Left lung (tissue), 10 donors: ENCODE measurements around the gene SLC23A3. TPM values are rescaled to one million over a fixed set of nuclear protein-coding genes. Genes with fewer than 3 reads are reported as not detected.
A peak's percentile ranks its signal among the peaks of the same experiment; 100 is the strongest.

ENCODE experiments used
- ATAC-seq: fragments of 200-7000 bp; cut with Tn5 transposase; one replicate; pipeline ENCODE4 v1.9.1; 2020; ENCODE audit warnings: moderate library complexity
- DNase-seq, 4 donors: peaks; one replicate each; pipeline ENCODE4 v3.0.0-alpha.2; 2013 to 2020
- H3K27ac ChIP-seq, 2 donors: fragments of 200-600 bp; sonication (generic) in 1 of 2; one replicate each; pipeline versions ENCODE4 v1.5.0 to v1.8.0; 2020 to 2021
- H3K27me3 ChIP-seq, 2 donors: fragments of 200-600 bp; sonication (generic) in 1 of 2; one replicate each; pipeline versions ENCODE4 v1.5.0 to v1.8.0; 2020 to 2021
- H3K36me3 ChIP-seq, 2 donors: fragments of 200-600 bp; sonication (generic) in 1 of 2; one replicate each; pipeline versions ENCODE4 v1.5.0 to v1.8.0; 2020 to 2021
- H3K4me1 ChIP-seq, 2 donors: fragments of 200-600 bp; one replicate each; pipeline ENCODE4 v1.8.0; 2021
- H3K4me3 ChIP-seq, 2 donors: fragments of 200-600 bp; sonication (generic) in 1 of 2; one replicate each; pipeline versions ENCODE4 v1.5.0 to v1.8.0; 2020 to 2021; ENCODE audit warnings: mild to moderate bottlenecking in 1 of 2
- H3K9me3 ChIP-seq, 2 donors: fragments of 200-600 bp; sonication (generic) in 1 of 2; one replicate each; pipeline versions ENCODE4 v1.5.0 to v1.8.0; 2020 to 2021
- CTCF ChIP-seq, 2 donors: fragments of 200-600 bp; sonication (generic) in 1 of 2; IDR thresholded peaks; one replicate each; pipeline versions ENCODE4 v1.5.0 to v1.8.0; 2021; ENCODE audit warnings: antibody characterized with exemption in 2 of 2
- intact Hi-C, 2 donors: fragments of 100-400 bp; cut with DNase I; formaldehyde crosslinking; loops; one replicate each; pipeline versions ENCODE4 v1.11.2 to v1.14.2; 2022
- polyA plus RNA-seq, 6 donors: library from polyadenylated mRNA; unstranded; fragments of 120-200 nt; gene quantifications; one replicate each; pipeline ENCODE4 v1.2.1, GENCODE V29; 2013; ENCODE audit not compliant: insufficient read length in 6 of 6
- total RNA-seq, 2 donors: library from RNA; stranded (reverse); fragmentation: NEBNext Ultra II Directional; extraction: Animal tissue kit (Norgen Biotek cat#: 25700); gene quantifications; one replicate each; pipeline ENCODE4 v1.2.1, GENCODE V29; 2021
- donor health status: DM: no; HTN: yes; CAD: no.
- donor health status: DM: no; HTN: no; CAD: no.

Gene SLC23A3
- total and polyA plus RNA-seq, 8 donors = 2.6 to 5.5 (median 4.3) TPM

GRCh38 chr2:219168526-219168925 is 1.3 kb downstream of the SLC23A3 start:
- ATAC-seq = no peak
- no peaks in the 10 kb centered on the region for H3K27me3 ChIP-seq
- peaks cover 0 to 11% of the 10 kb centered on the region in 2 donors for H3K4me1 ChIP-seq
- no peak for TF ChIP-seq CTCF (IDR thresholded peaks at IDR 0.05)
- no peak overlapping the region for H3K4me3 ChIP-seq
- DNase-seq = no peak
- intact Hi-C loops = loop anchor here in 1 of 2 donors (10.0 kb wide), 1 partner anchor 126 kb away; no protein-coding TSS in a partner anchor
- no peak overlapping the region for H3K27ac ChIP-seq
- H3K9me3 ChIP-seq = no peaks in the 10 kb centered on the region
- peaks cover 0 to 23% of the 10 kb centered on the region in 2 donors for H3K36me3 ChIP-seq

DNA sequence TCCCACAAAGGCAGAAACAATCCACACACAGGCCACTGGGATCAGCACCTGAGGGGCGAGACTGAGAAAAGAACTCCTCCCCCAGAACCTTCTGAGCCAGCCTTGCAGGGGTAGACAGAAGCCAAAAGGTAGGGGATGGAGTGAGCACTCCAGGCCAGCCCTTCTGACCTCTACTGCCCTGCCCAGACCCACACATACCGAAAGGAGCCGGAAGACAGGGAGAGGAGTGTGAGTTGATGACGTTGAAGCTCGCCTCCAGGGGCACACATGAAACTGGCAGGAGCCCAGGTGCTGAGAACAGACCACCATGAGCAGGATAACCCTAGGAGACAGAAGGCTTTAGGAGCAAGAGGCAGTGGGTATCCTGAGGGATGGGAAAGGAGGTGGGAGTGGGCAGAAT is 1.8 kb downstream of the SLC23A3 start:
- intact Hi-C loops = loop anchor here in 1 of 2 donors (10.0 kb wide), 1 partner anchor 127 kb away; no protein-coding TSS in a partner anchor
- no peak overlapping the region for H3K4me3 ChIP-seq
- no peak overlapping the region for H3K27ac ChIP-seq
- H3K36me3 ChIP-seq = peaks cover 0 to 17% of the 10 kb centered on the region in 2 donors
- H3K27me3 ChIP-seq = no peaks in the 10 kb centered on the region
- TF ChIP-seq CTCF (IDR thresholded peaks at IDR 0.05) = no peak
- no peak for DNase-seq
- ATAC-seq = no peak
- H3K4me1 ChIP-seq = peaks cover 0 to 11% of the 10 kb centered on the region in 2 donors
- H3K9me3 ChIP-seq = no peaks in the 10 kb centered on the region

DNA sequence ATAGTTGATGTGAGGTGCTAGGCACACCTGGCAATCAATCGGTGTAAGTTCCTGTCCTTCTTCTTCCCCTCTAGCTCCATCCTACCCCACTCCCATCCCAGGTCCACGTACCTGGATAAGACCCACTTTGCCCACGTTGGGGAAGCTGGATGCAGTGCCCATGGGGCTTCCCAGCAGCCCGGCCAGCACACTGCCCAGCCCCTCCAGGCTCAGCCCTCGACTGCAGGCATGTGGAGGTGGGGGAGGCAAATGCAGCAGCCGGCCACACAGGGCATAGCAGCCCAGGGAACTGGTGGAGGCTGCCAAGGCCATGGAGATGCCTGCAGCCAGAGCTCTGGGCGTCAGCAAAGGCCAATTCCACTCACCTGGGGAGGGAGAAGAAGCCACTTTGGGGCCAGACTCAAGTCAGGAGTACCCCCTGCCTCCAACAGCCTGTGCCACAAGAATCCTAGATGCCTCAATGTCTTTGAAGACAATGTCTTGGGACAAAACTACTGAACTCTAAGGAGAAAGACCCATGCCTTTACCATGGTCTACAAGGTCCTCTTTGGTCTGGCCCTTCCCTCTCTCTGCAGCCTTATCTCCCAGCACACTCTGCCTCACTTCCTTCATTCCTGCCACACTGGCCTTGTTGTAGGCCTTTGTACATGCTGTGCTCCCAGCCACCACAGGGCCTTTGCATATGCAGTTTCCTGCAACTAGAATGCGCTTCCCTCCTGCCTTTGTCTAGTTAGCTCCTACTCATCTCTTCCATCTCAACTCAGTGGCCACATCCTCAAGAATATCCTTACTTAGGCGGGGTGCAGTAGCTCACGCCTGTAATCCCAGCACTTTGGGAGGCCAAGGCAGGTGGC is 4.5 kb downstream of the SLC23A3 start:
- Histone ChIP-seq H3K4me3 (no peak overlapping the region), H3K4me1 (peaks cover 0 to 6% of the 10 kb centered on the region in 2 donors), H3K27me3 (no peaks in the 10 kb centered on the region), H3K36me3 (no peaks in the 10 kb centered on the region), H3K27ac (no peak overlapping the region), H3K9me3 (no peaks in the 10 kb centered on the region)
- ATAC-seq (no peak), DNase-seq (no peak)
- TF ChIP-seq CTCF (IDR thresholded peaks at IDR 0.05) = no peak
- intact Hi-C loops = loop anchor here in 1 of 2 donors (10.0 kb wide), 1 partner anchor 130 kb away; no protein-coding TSS in a partner anchor

GRCh38 chr2:219163156-219163555 is 6.7 kb downstream of the SLC23A3 start:
- intact Hi-C loops = loop anchor here in 1 of 2 donors (10.0 kb wide), 1 partner anchor 132 kb away; no protein-coding TSS in a partner anchor
- DNase-seq = no peak
- Histone ChIP-seq H3K4me1 (peaks cover 4 to 12% of the 10 kb centered on the region in 2 donors), H3K27ac (no peak overlapping the region), H3K27me3 (no peaks in the 10 kb centered on the region), H3K9me3 (no peaks in the 10 kb centered on the region), H3K4me3 (no peak overlapping the region), H3K36me3 (no peaks in the 10 kb centered on the region)
- no peak for ATAC-seq
- TF ChIP-seq CTCF (IDR thresholded peaks at IDR 0.05) = no peak

DNA sequence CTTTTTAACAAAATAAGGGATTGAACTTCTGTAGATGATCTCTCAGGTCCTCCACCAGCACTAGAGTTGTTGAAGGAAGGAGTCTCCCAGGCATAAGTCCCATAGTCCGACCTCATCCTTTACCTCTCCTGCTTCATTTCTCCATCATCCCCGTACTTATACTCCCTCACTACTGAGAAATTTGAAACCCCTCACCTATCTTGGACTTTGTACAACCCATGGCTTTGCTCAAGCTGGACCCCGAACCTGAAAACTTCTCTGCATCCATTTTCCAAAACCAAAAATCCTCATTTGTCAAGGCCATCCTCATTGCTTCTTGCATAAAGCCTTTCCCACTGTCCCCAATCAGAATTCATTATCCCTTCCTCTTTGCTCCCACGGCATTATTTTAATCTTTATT is 8.7 kb downstream of the SLC23A3 start:
- H3K36me3 ChIP-seq = peaks cover 0 to 16% of the 10 kb centered on the region in 2 donors
- no peaks in the 10 kb centered on the region for H3K27me3 ChIP-seq
- TF ChIP-seq CTCF (IDR thresholded peaks at IDR 0.05) = no peak
- DNase-seq (no peak), ATAC-seq (no peak)
- H3K27ac ChIP-seq = peak overlapping the region; percentile 93
- intact Hi-C loops = loop anchor here in 1 of 2 donors (10.0 kb wide), 1 partner anchor 134 kb away; no protein-coding TSS in a partner anchor
- peaks cover 4 to 12% of the 10 kb centered on the region in 2 donors for H3K4me1 ChIP-seq
- peak overlapping the region; percentile 54 to 73 for H3K4me3 ChIP-seq
- no peaks in the 10 kb centered on the region for H3K9me3 ChIP-seq
